KMS-11 (cell line): ENCODE results near the gene CLIC3.

Experiments
- H2AFZ ChIP-seq: fragments of 200-600 bp; sonication (generic); 2 replicates; pipeline ENCODE4 v1.6.1; 2016; ENCODE audit warnings: antibody characterized with exemption, mixed run types, low read depth
- H3K27ac ChIP-seq: fragments of 200-600 bp; sonication (generic); 2 replicates; pipeline ENCODE4 v1.6.1; 2016; ENCODE audit warnings: mild to moderate bottlenecking, mixed run types
- H3K27me3 ChIP-seq: fragments of 200-600 bp; sonication (generic); 2 replicates; pipeline ENCODE4 v1.6.1; 2017; ENCODE audit warnings: mild to moderate bottlenecking, low read depth, mixed run types, moderate library complexity; ENCODE audit not compliant: insufficient read depth
- H3K36me3 ChIP-seq: fragments of 200-600 bp; sonication (generic); 2 replicates; pipeline ENCODE4 v1.6.1; 2017; ENCODE audit warnings: mild to moderate bottlenecking, mixed run types; ENCODE audit not compliant: insufficient read depth
- H3K4me1 ChIP-seq: fragments of 200-600 bp; sonication (generic); 2 replicates; pipeline ENCODE4 v1.6.1; 2016; ENCODE audit warnings: mild to moderate bottlenecking, low read depth, mixed run types; ENCODE audit not compliant: poor library complexity, severe bottlenecking
- H3K4me2 ChIP-seq: fragments of 200-600 bp; sonication (generic); 2 replicates; pipeline ENCODE4 v1.7.0; 2016; ENCODE audit warnings: mild to moderate bottlenecking, mixed run types
- H3K4me3 ChIP-seq: fragments of 200-600 bp; sonication (generic); IDR thresholded peaks from 2 replicates; pipeline ENCODE4 v1.6.1; 2017; ENCODE audit warnings: low read depth, low read length, mixed read lengths; ENCODE audit not compliant: insufficient read depth
- H3K79me2 ChIP-seq: fragments of 200-600 bp; sonication (generic); 2 replicates; pipeline ENCODE4 v1.6.1; 2016; ENCODE audit warnings: low read depth, mixed run types; ENCODE audit not compliant: insufficient read depth
- H3K9ac ChIP-seq: fragments of 200-600 bp; sonication (generic); 2 replicates; pipeline ENCODE4 v1.6.1; 2016; ENCODE audit warnings: mild to moderate bottlenecking, mixed run types
- H4K20me1 ChIP-seq: fragments of 200-600 bp; sonication (generic); 2 replicates; pipeline ENCODE4 v1.6.1; 2016; ENCODE audit warnings: mild to moderate bottlenecking, mixed run types; ENCODE audit not compliant: insufficient read depth
- CTCF ChIP-seq: fragments of 200-600 bp; sonication (generic); conservative IDR thresholded peaks from 2 replicates; pipeline ENCODE4 v1.6.1; 2017; ENCODE audit warnings: low read depth, mild to moderate bottlenecking, antibody characterized with exemption, low read length, moderate library complexity, mixed read lengths

CLIC3 gene

GRCh38 chr9:136979769-136980587 lies 16.4 kb downstream of the CLIC3 start:
- H3K4me3 ChIP-seq, result no peak overlapping the region
- no peaks in the 10 kb centered on the region for H3K36me3 ChIP-seq
- H4K20me1 ChIP-seq, result no peaks in the 10 kb centered on the region
- H3K4me1 ChIP-seq, result no peaks in the 10 kb centered on the region
- no peak for TF ChIP-seq CTCF
- no peak overlapping the region for H3K9ac ChIP-seq
- H2AFZ ChIP-seq, result no peak overlapping the region
- no peak overlapping the region for H3K27ac ChIP-seq
- H3K27me3 ChIP-seq, result peaks cover 43% of the 10 kb centered on the region
- H3K4me2 ChIP-seq, result no peak overlapping the region
- no peaks in the 10 kb centered on the region for H3K79me2 ChIP-seq

DNA sequence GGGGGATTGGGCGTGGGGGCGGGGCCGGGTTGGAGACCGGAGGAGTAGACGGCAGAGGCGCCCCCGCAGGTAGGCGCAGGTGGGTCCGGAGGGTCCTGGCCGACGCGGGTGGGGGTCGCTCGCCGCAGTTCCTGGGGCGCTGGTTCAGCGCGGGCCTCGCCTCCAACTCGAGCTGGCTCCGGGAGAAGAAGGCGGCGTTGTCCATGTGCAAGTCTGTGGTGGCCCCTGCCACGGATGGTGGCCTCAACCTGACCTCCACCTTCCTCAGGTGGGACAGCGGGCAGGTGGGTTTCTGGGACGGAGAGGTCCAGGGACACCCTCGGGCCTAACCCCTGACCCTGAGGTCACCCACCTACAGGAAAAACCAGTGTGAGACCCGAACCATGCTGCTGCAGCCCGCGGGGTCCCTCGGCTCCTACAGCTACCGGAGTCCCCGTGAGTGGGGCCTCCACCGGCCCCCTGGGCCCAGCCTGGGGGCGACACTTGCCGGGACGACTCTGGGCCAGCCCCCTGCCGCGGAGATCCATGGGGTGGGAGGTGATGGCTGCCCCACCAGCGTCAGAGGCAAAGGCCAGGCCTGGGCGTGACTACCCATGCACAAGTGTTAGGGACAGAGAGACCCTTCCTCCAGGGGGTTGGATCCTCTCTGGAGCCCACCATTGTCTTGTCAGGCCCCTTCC lies 17.4 kb downstream of the CLIC3 start:
- H3K4me1 ChIP-seq, result no peaks in the 10 kb centered on the region
- H3K79me2 ChIP-seq, result no peaks in the 10 kb centered on the region
- no peak overlapping the region for H3K4me3 ChIP-seq
- TF ChIP-seq CTCF, result no peak
- H3K27me3 ChIP-seq, result peaks cover 43% of the 10 kb centered on the region
- H3K9ac ChIP-seq, result no peak overlapping the region
- H3K4me2 ChIP-seq, result no peak overlapping the region
- H3K36me3 ChIP-seq, result no peaks in the 10 kb centered on the region
- H2AFZ ChIP-seq, result no peak overlapping the region
- no peaks in the 10 kb centered on the region for H4K20me1 ChIP-seq
- no peak overlapping the region for H3K27ac ChIP-seq

DNA sequence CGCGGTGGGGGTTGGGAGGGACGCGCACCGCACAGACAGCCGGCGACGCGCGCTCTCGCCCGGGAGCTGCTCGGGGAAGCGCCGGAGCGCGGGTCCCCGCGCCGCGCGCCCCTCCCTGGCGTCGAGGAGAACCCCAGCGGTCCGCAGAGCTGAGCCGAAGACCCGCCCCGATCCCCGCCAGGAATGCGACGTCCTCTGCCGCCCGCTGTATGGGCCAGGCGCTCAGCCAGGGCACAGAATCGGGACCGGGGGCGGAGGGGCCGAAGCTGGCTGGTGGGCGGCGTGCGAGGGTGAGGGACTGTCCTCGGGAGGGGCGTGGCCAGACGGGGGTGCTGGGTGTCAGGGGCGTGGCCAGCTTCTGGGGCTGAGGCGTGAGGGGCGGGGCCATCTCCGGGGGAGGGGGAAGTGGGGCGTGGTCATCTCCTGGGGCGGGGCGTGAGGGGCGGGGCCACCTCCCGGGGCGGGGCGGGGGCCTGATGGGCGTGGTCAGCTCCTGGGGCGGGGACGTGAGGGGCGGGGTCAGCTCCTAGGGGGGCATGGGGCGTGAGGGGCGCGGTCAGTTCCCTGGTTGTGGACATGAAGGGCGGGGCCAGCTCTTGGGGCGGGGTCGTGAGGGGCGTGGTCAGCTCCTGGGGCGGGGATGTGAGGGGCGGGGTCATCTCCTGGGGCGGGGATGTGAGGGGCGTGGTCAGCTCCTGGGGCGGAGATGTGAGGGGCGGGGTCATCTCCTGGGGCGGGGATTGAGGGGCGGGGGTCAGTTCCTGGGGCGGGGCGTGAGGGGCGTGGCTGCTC lies 18.1 kb downstream of the CLIC3 start:
- Histone ChIP-seq H3K4me2 (no peak overlapping the region), H3K79me2 (no peaks in the 10 kb centered on the region), H2AFZ (no peak overlapping the region), H3K27ac (no peak overlapping the region), H3K9ac (no peak overlapping the region), H3K4me1 (no peaks in the 10 kb centered on the region), H3K4me3 (no peak overlapping the region), H3K27me3 (peaks cover 42% of the 10 kb centered on the region), H4K20me1 (no peaks in the 10 kb centered on the region), H3K36me3 (no peaks in the 10 kb centered on the region)
- no peak for TF ChIP-seq CTCF

DNA sequence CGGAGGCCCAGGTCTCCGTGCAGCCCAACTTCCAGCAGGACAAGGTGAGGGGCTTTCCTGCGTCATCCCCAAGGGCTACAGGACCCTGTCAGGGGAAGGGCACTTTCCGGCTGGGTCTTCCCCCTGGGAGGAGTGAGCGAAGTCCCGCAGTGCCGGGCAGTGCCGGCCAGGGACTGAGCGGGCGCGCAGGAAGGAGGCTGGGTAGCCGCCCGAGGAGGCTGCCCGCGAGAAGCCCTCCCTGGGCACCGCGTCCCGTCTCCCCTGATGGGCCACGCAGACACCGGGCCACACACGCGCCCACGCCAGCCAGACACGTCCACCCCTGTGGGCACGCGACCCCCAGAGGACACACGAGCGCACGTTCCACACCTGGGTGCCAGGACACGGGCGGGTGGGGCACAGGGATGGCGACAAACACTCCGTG lies 18.7 kb downstream of the CLIC3 start:
- TF ChIP-seq CTCF, result no peak

More for the DNA sequence above, 18.7 kb downstream of the CLIC3 start:
- Histone ChIP-seq H3K4me2 (no peak overlapping the region), H4K20me1 (no peaks in the 10 kb centered on the region), H3K36me3 (no peaks in the 10 kb centered on the region), H3K27ac (no peak overlapping the region), H3K4me3 (no peak overlapping the region), H3K79me2 (no peaks in the 10 kb centered on the region), H2AFZ (no peak overlapping the region), H3K4me1 (no peaks in the 10 kb centered on the region), H3K27me3 (peaks cover 45% of the 10 kb centered on the region), H3K9ac (no peak overlapping the region)
